ENCODE data around the gene MBP.

The MBP gene

GRCh38 chr18:77065221-77065981 lies 67.2 kb downstream of the MBP start:
- DNase-seq (ENCODE audit: low spot score): no peak

DNA sequence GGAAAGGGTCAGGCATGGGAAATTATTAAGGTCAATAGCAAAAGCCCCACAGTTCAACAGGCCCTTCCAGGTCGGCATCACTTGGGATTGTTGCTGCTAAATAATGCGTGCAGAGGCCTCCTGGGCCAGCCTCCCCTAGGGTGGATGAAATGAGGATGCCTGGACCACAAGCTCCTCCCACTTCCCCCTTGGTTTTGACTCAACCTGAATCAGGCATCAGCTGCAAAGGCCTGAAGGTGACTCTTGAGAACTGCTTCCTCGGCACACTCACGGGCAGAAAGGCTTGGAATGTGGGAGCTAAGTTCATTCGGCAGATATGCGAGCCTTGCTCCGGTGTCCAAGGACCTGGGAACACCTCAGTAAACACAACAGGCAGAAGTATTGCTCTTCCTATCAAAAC lies 69.3 kb downstream of the MBP start:
- no peak for DNase-seq (ENCODE audit: low spot score)

- no peak for DNase-seq (ENCODE audit: low spot score)
Observed at GRCh38 chr18:77062518-77063003, 70.0 kb downstream of the MBP start.

DNA sequence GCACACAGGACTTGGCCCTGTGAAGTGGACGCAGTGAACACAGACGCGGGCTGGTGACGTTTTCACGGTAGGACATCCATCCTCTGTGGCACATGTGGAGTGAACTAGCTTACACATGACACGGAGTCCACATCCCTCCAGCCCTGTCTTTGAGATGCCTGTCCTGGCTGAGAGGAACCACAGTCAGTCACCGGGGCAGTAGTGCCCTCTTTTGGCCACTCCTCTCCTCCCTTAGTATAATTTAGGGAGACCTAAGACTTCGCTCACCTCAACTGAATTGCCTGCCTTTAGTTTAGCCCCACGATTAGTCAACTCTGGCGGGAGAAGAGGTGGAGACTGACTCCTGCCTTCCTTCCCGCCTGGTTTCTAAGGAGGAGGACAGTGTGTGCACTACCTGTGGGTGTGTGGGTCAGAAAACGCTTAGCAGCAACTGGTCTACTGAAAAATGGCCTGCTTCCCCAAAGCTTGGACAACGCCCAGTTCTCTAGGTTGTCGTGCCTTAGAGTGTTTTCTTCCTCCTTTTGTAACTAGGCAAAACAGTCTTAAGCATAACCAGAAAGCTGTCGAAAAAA lies 70.6 kb downstream of the MBP start:
- no peak for DNase-seq (ENCODE audit: low spot score)

GRCh38 chr18:77061281-77061945 lies 71.2 kb downstream of the MBP start:
- no peak for DNase-seq (ENCODE audit: low spot score)

- no peak for DNase-seq (ENCODE audit: low spot score)
Observed at GRCh38 chr18:77060151-77060550, 72.4 kb downstream of the MBP start.

- DNase-seq (ENCODE audit: low spot score): no peak
Observed at GRCh38 chr18:77059294-77059916, 73.2 kb downstream of the MBP start.

DNA sequence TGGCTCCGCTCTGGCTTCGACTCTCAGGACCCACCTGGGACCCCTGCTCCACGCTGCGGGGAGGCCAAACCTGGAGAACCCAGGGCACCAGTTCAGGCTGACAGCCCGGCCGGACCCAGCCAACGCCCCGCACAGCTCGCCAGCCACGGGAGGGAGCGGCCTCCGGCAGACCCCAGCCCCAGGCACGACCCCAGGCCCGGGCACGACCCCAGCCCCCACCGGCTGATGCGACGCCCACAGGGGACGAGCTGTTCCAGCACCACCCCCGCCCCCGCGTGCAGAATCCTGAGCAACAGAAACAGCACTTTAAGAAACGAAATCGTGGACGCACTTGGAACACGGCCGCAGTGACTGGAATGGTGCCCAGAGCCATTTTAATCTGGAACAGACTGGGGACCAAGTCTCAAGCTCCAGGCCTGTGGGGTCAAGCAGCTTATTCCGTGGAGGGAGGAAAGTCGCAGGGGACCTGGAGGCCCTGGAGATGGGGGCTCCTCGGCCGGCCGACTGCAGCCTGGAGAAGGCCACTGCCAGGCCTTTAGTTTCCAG lies 74.2 kb downstream of the MBP start:
- DNase-seq (ENCODE audit: low spot score): no peak

DNA sequence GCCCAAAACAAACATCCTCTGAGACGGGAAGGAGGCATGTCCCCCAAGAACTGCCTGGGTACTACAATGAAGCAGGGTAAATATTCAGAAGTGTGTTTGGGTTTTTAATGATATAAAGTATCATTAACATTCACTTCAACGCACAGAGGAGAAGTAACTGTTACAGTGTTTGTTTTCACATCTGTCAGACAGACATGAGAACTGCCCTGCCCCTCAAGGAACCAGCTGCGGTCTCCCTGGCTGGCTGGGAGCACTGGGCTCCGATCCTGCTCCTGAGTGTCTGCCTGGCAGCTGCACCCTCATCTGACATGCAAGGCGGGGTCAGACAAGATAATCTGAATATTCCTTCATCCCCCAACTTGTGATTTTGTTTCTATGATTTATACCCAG lies 75.6 kb downstream of the MBP start:
- no peak for DNase-seq (ENCODE audit: low spot score)

DNA sequence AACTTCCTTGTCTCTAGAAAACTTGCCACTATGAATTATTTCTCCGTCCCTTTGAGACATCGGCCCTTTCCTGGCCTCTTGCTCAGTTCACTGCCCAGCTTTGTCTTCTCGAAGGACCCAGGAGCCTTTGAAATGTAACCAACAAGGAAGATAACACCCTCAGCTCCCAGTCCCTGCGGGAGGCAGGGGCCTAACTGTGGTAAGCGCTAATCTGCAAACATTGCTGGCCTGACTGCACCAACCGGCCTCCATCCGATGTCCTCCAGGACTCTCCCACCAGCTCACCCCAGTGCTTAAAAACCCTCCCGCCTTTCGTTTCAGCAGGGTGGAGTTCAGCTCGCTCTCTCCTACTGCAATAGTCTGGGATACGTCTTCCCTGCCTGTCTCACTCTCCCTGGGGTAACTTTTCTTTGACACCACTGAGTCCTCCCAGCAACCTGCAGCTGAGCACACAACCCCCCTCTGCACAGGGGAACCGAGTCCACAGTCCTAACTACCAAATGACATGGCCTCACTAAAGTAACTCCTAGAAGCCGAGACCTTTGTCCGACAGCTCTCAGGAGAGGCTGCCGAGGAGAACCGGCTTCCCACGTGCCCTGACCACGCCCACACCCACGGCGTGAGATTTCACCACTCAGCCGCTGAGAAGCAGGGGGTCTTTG lies 76.1 kb downstream of the MBP start:
- no peak for DNase-seq (ENCODE audit: low spot score)

GRCh38 chr18:77055429-77056300 lies 76.9 kb downstream of the MBP start:
- DNase-seq (ENCODE audit: low spot score): no peak

- peak; percentile 90 for DNase-seq (ENCODE audit: low spot score)
Observed at GRCh38 chr18:77054606-77055428, 77.8 kb downstream of the MBP start.

GRCh38 chr18:77054288-77054605 lies 78.3 kb downstream of the MBP start:
- DNase-seq (ENCODE audit: low spot score): no peak

DNA sequence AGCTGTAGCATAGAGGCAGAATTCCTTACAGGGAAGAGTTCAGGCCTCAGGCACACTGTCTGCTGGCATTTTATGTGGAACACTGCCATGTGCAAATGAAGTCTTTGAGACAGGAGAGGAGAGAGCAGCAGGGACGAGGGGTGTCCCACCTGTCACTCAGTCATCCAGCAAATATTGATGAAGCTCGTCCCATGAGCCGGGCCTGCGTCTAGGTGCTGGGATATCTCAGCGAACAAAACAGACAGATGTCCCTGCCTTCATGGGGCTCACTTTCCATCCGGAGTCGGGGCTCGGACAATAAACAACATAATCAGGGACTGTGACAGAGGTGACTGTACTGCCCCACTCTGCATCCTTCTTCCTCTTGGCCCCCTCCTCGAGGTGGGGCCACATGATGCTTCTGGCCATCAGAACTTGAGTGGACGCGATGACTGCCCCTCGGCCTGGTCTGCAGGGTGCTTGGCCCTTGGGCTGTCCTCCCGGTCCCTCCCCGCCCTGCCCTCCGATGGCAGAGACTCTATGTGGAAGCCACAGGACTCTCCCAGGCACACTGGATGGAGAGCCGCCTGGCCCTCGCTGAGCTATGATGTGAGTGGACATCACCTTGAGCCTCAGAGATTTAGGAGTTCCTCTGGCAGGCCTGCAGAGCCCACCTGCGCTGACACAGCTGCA lies 78.8 kb downstream of the MBP start:
- DNase-seq (ENCODE audit: low spot score): no peak

GRCh38 chr18:77052983-77053309 lies 79.6 kb downstream of the MBP start:
- no peak for DNase-seq (ENCODE audit: low spot score)

- peak; percentile 92 for DNase-seq (ENCODE audit: low spot score)
Observed at GRCh38 chr18:77052297-77052982, 80.1 kb downstream of the MBP start.

GRCh38 chr18:77051581-77052296 lies 80.8 kb downstream of the MBP start:
- no peak for DNase-seq (ENCODE audit: low spot score)

GRCh38 chr18:77049938-77050337 lies 82.6 kb downstream of the MBP start:
- DNase-seq (ENCODE audit: low spot score): no peak

Data from putamen (tissue), 1 donor.